ENCODE measurements around the gene MBIP.
"Not testable (repeated sequence)": the region's sequence is repeated elsewhere in the genome, so short reads cannot be mapped to it uniquely, and the experiment has no call there.

MBIP gene

GRCh38 chr14:36320200-36320896 lies at the start of gene MBIP:
Gene MBIP (minus strand): TSS chr14:36320637. CDS start chr14:36320588, 49 bp downstream.
- DNase-seq, result peak; percentile 91

GRCh38 chr14:36367985-36368774 lies 47.7 kb upstream of the MBIP start:
- DNase-seq, result no peak

GRCh38 chr14:36365766-36366165 lies 45.3 kb upstream of the MBIP start:
- no peak for DNase-seq

DNA sequence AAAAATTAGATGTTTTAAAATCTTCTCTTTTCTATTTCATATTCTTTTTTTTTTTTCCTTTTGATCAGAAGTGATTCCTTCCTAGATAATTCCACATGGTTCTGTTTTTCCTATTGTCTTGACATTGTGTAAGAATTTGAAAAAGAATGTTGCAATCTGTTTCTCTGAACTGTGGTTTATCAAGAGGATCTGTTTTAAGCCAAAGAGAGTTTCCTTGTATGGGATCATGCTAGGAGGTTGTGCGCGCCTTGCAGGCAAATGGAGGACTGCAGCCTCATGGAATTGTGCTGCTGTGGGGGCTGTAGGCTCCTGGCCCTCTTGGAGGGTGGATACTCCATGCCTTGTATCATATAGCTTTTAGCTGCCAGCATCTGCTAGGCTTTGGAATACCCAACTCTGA lies 43.3 kb upstream of the MBIP start:
- no peak for DNase-seq

- DNase-seq, result no peak
Measured at GRCh38 chr14:36362648-36363047, 42.2 kb upstream of the MBIP start.

DNA sequence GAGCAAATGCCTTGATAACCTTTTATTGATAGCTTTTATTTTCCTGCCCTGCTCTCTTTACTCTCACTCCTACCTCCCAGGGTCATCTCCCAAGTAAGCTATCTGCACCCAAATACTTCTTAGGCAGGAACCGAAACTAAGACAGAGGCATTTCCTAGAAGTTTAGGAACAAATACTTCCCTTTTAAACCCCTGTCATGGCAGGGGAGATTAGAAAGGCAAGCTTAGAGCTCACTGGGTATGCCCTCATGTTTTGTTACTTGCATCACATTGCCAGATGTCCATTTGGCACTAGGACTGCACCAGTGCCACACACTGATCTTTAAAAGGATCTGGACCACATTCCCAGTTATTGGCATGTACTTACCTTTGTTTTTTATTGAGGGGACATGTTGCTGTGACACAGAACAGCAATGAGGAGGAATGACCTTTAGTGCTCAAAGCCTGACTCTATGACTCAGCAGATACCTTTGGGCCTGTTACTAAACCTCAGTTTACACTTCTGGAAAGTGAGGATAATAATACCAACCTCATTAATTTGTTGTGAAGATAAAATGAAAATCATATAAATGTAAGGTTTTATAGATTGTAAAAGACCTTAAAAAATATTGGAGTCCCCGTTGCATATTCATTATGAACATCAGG lies 40.9 kb upstream of the MBIP start:
- DNase-seq, result no peak

DNA sequence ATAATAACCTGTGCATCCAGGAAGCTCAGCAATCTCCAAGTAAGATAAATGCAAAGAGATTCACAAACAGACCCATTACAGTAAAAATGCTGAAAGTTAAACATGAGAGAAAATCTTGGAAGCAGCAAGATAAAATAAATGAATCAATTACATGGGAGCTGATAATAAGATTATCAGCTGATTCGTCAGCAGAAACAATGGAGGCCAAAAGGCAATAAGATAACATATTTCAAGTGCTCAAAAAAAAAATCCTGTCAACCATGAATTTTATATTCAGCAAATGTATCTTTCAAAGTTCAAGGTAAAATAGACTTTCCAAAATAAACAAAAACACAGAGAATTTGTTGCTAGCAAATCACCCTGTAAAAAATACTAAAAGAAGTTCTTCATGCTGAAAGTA lies 36.4 kb upstream of the MBIP start:
- DNase-seq, result no peak

GRCh38 chr14:36346052-36346451 lies 25.6 kb upstream of the MBIP start:
- no peak for DNase-seq

DNA sequence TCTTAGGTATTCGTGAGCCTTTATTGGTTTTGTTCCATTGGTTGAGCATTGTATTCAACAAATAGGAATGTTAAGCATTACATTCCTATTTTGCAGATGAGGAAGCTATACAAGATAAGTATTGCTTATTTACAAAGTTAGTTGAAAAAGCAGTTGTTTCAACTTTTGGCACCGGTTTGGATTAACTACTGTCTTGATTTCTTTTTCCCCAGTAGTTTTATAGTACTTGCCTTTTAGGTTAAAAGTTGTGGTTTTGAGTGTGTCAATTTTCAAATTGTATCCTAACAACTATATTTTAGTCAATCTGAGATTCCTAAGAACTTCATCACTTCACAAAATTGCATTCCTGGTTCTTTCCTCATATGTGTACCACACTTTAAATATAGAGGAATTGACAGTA lies 23.8 kb upstream of the MBIP start:
- DNase-seq, result no peak

DNA sequence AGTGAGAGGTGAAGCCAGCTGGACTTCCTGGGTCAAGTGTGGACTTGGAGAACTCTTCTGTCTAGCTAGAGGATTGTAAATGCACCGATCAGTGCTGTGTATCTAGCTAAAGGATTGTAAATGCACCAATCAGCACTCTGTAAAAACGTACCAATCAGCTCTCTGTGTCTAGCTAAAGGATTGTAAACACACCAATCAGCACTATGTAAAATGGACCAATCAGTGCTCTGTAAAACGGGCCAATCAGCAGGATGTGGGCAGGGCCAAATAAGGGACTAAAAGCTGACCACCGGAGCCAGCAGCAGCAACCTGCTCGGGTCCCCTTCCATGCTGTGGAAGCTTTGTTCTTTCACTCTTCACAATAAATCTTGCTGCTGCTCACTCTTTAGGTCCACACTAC lies 21.4 kb upstream of the MBIP start:
- not testable (repeated sequence) for DNase-seq

DNA sequence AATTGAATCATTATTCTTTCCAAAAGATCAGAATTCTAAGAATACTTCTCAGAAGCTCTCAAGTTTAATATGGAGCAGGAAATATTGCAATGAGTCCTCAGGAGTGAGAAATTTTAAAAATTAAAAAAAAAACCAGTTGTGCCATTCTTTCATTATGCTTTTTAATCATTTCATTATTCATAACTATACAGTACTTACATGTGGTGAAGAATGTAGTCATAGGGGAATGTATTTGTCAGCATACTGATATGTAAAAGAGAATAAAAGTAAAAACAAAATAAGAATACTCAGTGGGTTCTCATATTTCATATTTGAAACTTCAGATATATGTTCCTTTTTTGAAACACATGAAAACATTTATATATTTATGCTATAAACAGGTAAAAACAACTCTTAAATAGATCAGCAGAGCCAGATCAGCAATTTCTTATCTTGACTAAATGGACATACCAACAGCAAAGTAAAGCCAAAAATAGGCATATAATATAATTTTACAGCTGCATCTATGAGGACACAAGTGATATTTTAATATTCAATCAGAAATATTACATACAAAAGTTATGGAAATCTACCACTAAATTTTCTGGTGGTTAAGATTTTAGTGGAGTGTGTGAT lies 19.9 kb upstream of the MBIP start:
- DNase-seq, result no peak

GRCh38 chr14:36339816-36340215 lies 19.4 kb upstream of the MBIP start:
- no peak for DNase-seq

GRCh38 chr14:36333119-36333518 lies 12.7 kb upstream of the MBIP start:
- no peak for DNase-seq

DNA sequence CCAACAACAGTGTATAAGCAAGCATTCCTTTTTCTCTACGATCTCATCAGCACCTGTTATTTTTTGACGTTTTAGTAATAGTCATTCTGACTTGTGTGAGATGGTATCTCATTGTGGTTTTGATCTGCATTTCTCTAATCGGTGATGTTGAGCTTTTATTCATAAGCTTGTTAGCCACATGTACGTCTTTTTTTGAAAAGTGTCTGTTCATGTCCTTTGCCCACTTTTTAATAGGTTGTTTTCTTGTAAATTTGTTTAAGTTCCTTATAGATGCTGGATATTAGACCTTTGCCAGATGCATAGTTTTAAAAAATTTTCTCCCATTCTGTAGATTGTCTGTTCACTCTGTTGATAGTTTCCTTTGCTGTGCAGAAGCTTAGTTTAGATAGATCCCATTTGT lies 7.1 kb upstream of the MBIP start:
- not testable (repeated sequence) for DNase-seq

DNA sequence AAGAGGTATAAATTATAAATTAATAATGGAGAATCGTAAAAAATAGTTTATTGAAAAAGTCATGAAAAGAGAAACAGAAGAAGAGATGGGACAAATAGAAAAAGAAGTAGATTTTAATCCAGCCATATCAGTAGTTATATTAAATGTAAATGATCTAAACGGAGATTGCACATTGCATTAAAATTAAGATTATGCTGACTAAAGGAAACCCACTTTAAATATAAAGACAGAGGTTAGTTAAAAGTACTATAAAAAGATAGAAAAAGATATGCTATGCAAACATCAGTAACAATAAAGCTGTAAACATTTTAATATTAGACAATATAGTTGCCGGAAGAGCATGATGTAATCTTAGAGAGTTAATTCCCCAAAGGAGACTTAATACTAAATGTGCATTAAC lies 5.4 kb upstream of the MBIP start:
- DNase-seq, result no peak

DNA sequence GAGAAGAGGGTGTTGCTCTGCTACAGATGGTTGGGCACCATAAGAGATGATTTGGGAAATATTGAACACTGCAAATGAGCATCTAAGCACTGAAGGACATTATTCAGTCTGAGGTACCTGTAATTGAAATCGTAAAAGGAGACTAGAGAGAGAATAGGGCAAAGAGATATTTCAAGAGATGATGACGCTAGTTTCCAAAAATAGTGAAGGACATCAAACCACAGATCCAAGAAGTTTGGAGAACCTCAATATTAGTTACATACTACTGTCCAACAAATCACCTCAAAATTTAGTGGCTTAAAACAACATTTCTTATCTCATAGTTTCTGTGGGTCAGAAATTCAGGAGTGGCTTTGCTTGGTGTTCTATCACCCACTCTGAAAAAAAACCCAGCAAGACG lies 4.5 kb upstream of the MBIP start:
- no peak for DNase-seq

GRCh38 chr14:36320897-36321381 lies 502 bp upstream of the MBIP start:
- DNase-seq, result no peak

GRCh38 chr14:36319899-36320199 lies 588 bp downstream of the MBIP start:
- no peak for DNase-seq

- no peak for DNase-seq
Measured at GRCh38 chr14:36317650-36318049, 2.8 kb downstream of the MBIP start.

- DNase-seq, result no peak
Measured at GRCh38 chr14:36316131-36316530, 4.3 kb downstream of the MBIP start.

DNA sequence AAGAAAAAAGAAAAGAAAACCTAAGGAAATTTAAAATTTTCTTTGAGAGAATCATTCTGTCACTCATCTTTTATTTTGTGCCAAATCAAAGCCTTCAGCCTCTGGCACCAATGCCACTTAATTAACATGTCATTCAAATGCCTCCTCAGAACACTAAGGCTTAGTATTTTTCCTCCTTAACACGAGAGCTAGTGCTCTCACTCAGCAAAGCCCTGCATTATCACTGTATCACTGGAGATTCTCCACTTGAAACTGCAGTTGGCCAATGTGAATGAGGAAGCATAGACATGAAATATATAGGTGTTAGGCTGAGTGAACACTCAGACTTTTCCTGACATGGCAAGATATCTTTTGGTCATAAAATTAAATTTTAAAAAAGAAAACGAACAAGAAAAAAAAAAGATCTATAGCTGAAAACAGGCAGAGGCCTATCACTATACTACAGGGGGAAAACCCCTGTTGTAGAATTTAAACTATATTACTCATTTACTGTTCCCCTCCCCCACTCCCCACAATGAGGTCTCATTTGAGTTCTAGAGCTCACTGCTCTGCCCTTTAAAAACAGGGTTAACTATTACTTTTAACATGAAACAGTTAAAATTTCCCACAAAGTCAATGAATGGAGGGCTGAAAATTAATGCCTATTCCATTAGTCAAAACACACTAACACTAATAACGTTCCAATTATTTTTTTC lies 5.1 kb downstream of the MBIP start:
- no peak for DNase-seq

DNA sequence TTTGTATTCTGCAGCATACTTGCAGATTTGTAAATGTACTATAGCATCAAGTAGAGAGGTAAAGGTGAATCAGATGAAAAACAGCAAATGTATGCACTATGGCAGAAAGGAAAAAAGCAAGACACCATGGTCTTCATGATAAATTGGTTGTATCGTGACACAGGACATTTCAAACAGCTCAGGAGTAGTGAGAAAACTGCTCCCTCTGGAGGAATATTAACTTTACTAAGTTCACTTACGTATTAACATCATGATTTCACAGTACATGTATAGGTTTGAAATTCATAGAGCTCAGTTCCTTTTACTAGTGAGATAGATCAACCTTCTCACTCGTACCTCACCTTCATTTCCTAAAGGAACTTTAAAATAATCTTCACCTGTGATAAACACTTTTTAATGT lies 6.5 kb downstream of the MBIP start:
- DNase-seq, result no peak

DNA sequence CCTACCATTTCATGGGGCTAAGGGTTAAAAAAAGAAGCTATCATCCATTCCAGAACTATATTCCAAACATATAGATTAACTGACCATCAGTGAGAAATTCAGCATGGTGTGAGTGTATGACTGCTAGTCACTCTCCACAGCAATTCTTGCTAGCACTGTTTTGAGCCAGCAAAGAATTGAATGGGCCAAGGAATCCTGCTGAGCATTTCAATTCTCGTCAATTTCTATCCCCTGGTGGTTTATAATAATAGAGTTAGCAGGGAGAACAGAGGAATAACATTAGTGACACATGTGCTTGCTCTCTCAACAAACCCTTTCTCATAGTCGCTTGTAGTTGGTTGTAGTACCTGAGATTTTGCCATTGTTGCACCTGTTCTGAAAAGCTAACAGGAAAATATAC lies 7.2 kb downstream of the MBIP start:
- DNase-seq, result no peak

Measured in activated CD8-positive, alpha-beta memory T cell treated with anti-CD3 and anti-CD28 coated beads, Interleukin-2, amount 50 U/mL, for 48 hours (primary cell).